ENCODE results near the gene CTRL.

CTRL gene

GRCh38 chr16:67963292-67963661, 31.6 kb upstream of the CTRL start:
- no peak for DNase-seq (ENCODE audit: low read depth in 2 of 2)

- DNase-seq (ENCODE audit: low read depth in 2 of 2) = no peak
Observed at GRCh38 chr16:67962135-67962534, 30.5 kb upstream of the CTRL start.

- no peak for DNase-seq (ENCODE audit: low read depth in 2 of 2)
Observed at GRCh38 chr16:67961551-67961957, 29.9 kb upstream of the CTRL start.

- DNase-seq (ENCODE audit: low read depth in 2 of 2) = no peak
Observed at GRCh38 chr16:67959536-67960329, 28.1 kb upstream of the CTRL start.

GRCh38 chr16:67957622-67958021, 26.0 kb upstream of the CTRL start:
- no peak for DNase-seq (ENCODE audit: low read depth in 2 of 2)

GRCh38 chr16:67954421-67955196, 22.9 kb upstream of the CTRL start:
- no peak for DNase-seq (ENCODE audit: low read depth in 2 of 2)

GRCh38 chr16:67953641-67954375, 22.1 kb upstream of the CTRL start:
- DNase-seq (ENCODE audit: low read depth in 2 of 2) = no peak

GRCh38 chr16:67951485-67951884, 19.8 kb upstream of the CTRL start:
- no peak for DNase-seq (ENCODE audit: low read depth in 2 of 2)

- no peak for DNase-seq (ENCODE audit: low read depth in 2 of 2)
Observed at GRCh38 chr16:67950335-67950843, 18.7 kb upstream of the CTRL start.

- DNase-seq (ENCODE audit: low read depth in 2 of 2) = no peak
Observed at GRCh38 chr16:67949645-67950044, 18.0 kb upstream of the CTRL start.

- DNase-seq (ENCODE audit: low read depth in 2 of 2) = no peak
Observed at GRCh38 chr16:67948015-67948414, 16.4 kb upstream of the CTRL start.

GRCh38 chr16:67946966-67947558, 15.4 kb upstream of the CTRL start:
- DNase-seq (ENCODE audit: low read depth in 2 of 2) = no peak

GRCh38 chr16:67946128-67946569, 14.5 kb upstream of the CTRL start:
- DNase-seq (ENCODE audit: low read depth in 2 of 2) = no peak

GRCh38 chr16:67945392-67945933, 13.8 kb upstream of the CTRL start:
- DNase-seq (ENCODE audit: low read depth in 2 of 2) = no peak

GRCh38 chr16:67944690-67945391, 13.2 kb upstream of the CTRL start:
- DNase-seq (ENCODE audit: low read depth in 2 of 2) = no peak

GRCh38 chr16:67943619-67944504, 12.2 kb upstream of the CTRL start, which contains the start of gene LCAT:
Gene LCAT, minus strand, starts transcription at chr16:67944120. Its CDS starts 19 bp downstream, at chr16:67944101.
- no peak for DNase-seq (ENCODE audit: low read depth in 2 of 2)

GRCh38 chr16:67943256-67943618, 11.6 kb upstream of the CTRL start:
- DNase-seq (ENCODE audit: low read depth in 2 of 2) = no peak

GRCh38 chr16:67942510-67943255, 11.0 kb upstream of the CTRL start:
- DNase-seq (ENCODE audit: low read depth in 2 of 2) = no peak

GRCh38 chr16:67942200-67942509, 10.5 kb upstream of the CTRL start:
- peak in 1 of 2 donors; percentile 21 for DNase-seq (ENCODE audit: low read depth in 2 of 2)
